ENCODE results near the gene FAM153A.
"Not testable (repeated sequence)": the region's sequence is repeated elsewhere in the genome, so short reads cannot be mapped to it uniquely, and the experiment has no call there.

- TF ChIP-seq CTCF, POLR2AphosphoS5 (IDR thresholded peaks at IDR 0.05): not testable (repeated sequence)
Observed at GRCh38 chr5:177782169-177782568, 530 bp downstream of the FAM153A start.

Measured in sigmoid colon (tissue), 4 donors.